PC-9 (cell line): ENCODE measurements around the gene PPP1R16B. TPM values are rescaled to one million over a fixed set of nuclear protein-coding genes. Genes with fewer than 3 reads are reported as not detected.
"Not testable (repeated sequence)": the region's sequence is repeated elsewhere in the genome, so short reads cannot be mapped to it uniquely, and the experiment has no call there.

Experiments used
- BruUV-seq: library from RNA; stranded (reverse); fragments of 400-500 nt; replicated peaks from 2 replicates; lab custom pipeline; 2021; lab: Mats Ljungman, UMichigan
- CTCF ChIA-PET: fragments of 300-600 bp; sonication (Branson Sonifier 250); formaldehyde crosslinking; loops from one replicate; lab custom pipeline; 2022; ENCODE audit warnings: antibody characterized with exemption; lab: Charles Lee
- POLR2A ChIA-PET: fragments of 300-600 bp; sonication (Branson Sonifier 250); formaldehyde crosslinking; loops from one replicate; lab custom pipeline; 2022; ENCODE audit warnings: antibody characterized with exemption; ENCODE audit not compliant: unreplicated experiment; lab: Charles Lee
- DNase-seq, 2 experiments: peaks; one replicate each; pipeline versions ENCODE4 v3.0.0 to v3.0.0-alpha.2; 2015 to 2022; ENCODE audit warnings: mixed read lengths in 1 of 2
- H2AFZ ChIP-seq: fragments of 200-600 bp; sonication (generic); 2 replicates; pipeline ENCODE4 v1.8.1; 2017; ENCODE audit warnings: antibody characterized with exemption
- H3F3A ChIP-seq: fragments of 200-600 bp; sonication (generic); 2 replicates; pipeline ENCODE4 v1.8.1; 2017; ENCODE audit warnings: antibody characterized with exemption, mild to moderate bottlenecking, low read depth; ENCODE audit not compliant: insufficient read depth
- H3K27ac ChIP-seq: fragments of 200-600 bp; sonication (generic); 2 replicates; pipeline ENCODE4 v1.6.1; 2016; ENCODE audit warnings: mixed run types
- H3K27me3 ChIP-seq: fragments of 200-600 bp; sonication (generic); 2 replicates; pipeline ENCODE4 v1.6.1; 2016; ENCODE audit warnings: low read depth, mixed run types; ENCODE audit not compliant: insufficient read depth
- H3K36me3 ChIP-seq: fragments of 200-600 bp; sonication (generic); 2 replicates; pipeline ENCODE4 v1.6.1; 2016; ENCODE audit warnings: low read depth, mixed run types
- H3K4me1 ChIP-seq: fragments of 200-600 bp; sonication (generic); replicated peaks from 2 replicates; pipeline ENCODE4 v1.6.1; 2016; ENCODE audit warnings: mixed run types; ENCODE audit not compliant: insufficient read depth
- H3K4me2 ChIP-seq: fragments of 200-600 bp; sonication (generic); 2 replicates; pipeline ENCODE4 v1.6.1; 2017; ENCODE audit warnings: mixed run types
- H3K4me3 ChIP-seq: fragments of 200-600 bp; sonication (generic); 2 replicates; pipeline ENCODE4 v1.6.1; 2016; ENCODE audit warnings: mixed run types
- H3K79me2 ChIP-seq: fragments of 200-600 bp; sonication (generic); 2 replicates; pipeline ENCODE4 v1.6.1; 2017; ENCODE audit warnings: low read depth, mixed run types
- H3K9me2 ChIP-seq: fragments of 200-600 bp; sonication (generic); 2 replicates; pipeline ENCODE4 v1.8.1; 2017; ENCODE audit warnings: mild to moderate bottlenecking; ENCODE audit not compliant: insufficient read depth
- H3K9me3 ChIP-seq: fragments of 200-600 bp; sonication (generic); 2 replicates; pipeline ENCODE4 v1.8.1; 2016; ENCODE audit warnings: low read depth; ENCODE audit not compliant: insufficient read depth
- H4K20me1 ChIP-seq: fragments of 200-600 bp; sonication (generic); 2 replicates; pipeline ENCODE4 v1.8.1; 2017; ENCODE audit not compliant: insufficient read depth
- EZH2 ChIP-seq: fragments of 200-600 bp; sonication (generic); IDR thresholded peaks from 2 replicates; pipeline ENCODE4 v1.8.0; 2017; ENCODE audit warnings: antibody characterized with exemption, low read depth
- intact Hi-C: fragments of 100-400 bp; cut with micrococcal nuclease; formaldehyde crosslinking; loops from one replicate; pipeline ENCODE4 v1.10.0; 2022; ENCODE audit not compliant: unreplicated experiment
- total RNA-seq: library from RNA; stranded (reverse); gene quantifications from 2 replicates; pipeline ENCODE4 v1.2.3, GENCODE V29; 2021
- TF ChIP-seq, protein P1 (sequence below): fragments of 200-600 bp; sonication (generic); conservative IDR thresholded peaks from 2 replicates; pipeline ENCODE4 v1.6.1; 2017; ENCODE audit warnings: mixed run types, antibody characterized with exemption, mild to moderate bottlenecking, moderate library complexity

PPP1R16B gene
- total RNA-seq, 1 experiment from 2014 or later, result not detected

DNA sequence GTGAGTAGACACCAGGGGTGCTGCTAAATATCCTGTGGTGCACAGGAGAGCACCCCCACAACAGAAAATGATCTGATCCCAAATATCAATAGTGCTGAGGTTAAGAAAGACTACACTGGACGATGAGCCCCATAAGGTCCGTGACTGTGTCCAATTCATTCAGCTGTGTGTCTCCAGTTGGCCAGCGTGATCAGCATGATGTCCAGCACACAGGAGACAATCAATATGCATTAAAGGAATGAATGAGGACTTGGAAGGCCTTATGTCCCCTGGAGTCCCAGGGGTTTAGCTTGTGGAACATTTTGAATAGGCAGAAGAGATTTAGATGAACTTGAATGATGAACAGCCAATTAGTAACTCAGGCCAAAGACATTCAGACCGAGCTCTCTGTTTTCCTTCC is 6.3 kb downstream of the PPP1R16B start:
- Histone ChIP-seq H3F3A (no peaks in the 10 kb centered on the region), H3K4me1 (no peaks in the 10 kb centered on the region), H3K9me3 (no peaks in the 10 kb centered on the region), H2AFZ (no peak overlapping the region), H3K79me2 (no peaks in the 10 kb centered on the region), H4K20me1 (no peaks in the 10 kb centered on the region), H3K27me3 (peaks cover 63% of the 10 kb centered on the region), H3K36me3 (no peaks in the 10 kb centered on the region), H3K4me2 (no peak overlapping the region), H3K4me3 (no peak overlapping the region), H3K27ac (no peak overlapping the region), H3K9me2 (no peaks in the 10 kb centered on the region)
- POLR2A ChIA-PET, result no interaction called here
- CTCF ChIA-PET, result no interaction called here
- no TSS peak for BruUV-seq
- no peak for DNase-seq
- intact Hi-C loops, result no loop called here
- TF ChIP-seq, protein P1, sequence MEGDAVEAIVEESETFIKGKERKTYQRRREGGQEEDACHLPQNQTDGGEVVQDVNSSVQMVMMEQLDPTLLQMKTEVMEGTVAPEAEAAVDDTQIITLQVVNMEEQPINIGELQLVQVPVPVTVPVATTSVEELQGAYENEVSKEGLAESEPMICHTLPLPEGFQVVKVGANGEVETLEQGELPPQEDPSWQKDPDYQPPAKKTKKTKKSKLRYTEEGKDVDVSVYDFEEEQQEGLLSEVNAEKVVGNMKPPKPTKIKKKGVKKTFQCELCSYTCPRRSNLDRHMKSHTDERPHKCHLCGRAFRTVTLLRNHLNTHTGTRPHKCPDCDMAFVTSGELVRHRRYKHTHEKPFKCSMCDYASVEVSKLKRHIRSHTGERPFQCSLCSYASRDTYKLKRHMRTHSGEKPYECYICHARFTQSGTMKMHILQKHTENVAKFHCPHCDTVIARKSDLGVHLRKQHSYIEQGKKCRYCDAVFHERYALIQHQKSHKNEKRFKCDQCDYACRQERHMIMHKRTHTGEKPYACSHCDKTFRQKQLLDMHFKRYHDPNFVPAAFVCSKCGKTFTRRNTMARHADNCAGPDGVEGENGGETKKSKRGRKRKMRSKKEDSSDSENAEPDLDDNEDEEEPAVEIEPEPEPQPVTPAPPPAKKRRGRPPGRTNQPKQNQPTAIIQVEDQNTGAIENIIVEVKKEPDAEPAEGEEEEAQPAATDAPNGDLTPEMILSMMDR, result no peak

DNA sequence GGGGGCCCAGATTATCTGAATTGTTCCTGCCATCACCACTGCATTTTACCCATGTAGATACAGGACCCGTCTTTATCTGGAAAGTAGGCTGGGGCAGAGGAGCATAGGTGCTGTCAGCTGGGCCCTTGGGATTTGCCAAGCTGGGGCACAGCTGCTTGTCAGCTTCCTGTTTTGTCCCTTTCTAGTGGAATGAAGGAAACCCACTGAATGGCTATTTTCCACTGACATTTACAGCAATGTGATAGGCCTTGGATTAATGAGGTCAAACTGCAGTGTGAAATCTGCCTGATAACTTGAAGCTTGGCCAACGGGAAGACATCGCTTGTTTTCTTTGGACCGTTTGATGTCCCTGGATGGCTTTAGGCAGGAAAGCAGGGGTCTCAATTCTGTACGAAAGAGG is 6.7 kb downstream of the PPP1R16B start:
- ChIA-PET CTCF (no interaction called here), POLR2A (no interaction called here)
- Histone ChIP-seq H3K9me3 (no peaks in the 10 kb centered on the region), H4K20me1 (no peaks in the 10 kb centered on the region), H3K27me3 (peaks cover 61% of the 10 kb centered on the region), H3K4me2 (no peak overlapping the region), H3K4me1 (no peaks in the 10 kb centered on the region), H3K27ac (no peak overlapping the region), H3K79me2 (no peaks in the 10 kb centered on the region), H3F3A (no peaks in the 10 kb centered on the region), H3K36me3 (no peaks in the 10 kb centered on the region), H2AFZ (no peak overlapping the region), H3K4me3 (no peak overlapping the region), H3K9me2 (no peaks in the 10 kb centered on the region)
- intact Hi-C loops, result no loop called here
- no peak for DNase-seq
- TF ChIP-seq EZH2, result no peak
- TF ChIP-seq, protein P1, result no peak
- no TSS peak for BruUV-seq

DNA sequence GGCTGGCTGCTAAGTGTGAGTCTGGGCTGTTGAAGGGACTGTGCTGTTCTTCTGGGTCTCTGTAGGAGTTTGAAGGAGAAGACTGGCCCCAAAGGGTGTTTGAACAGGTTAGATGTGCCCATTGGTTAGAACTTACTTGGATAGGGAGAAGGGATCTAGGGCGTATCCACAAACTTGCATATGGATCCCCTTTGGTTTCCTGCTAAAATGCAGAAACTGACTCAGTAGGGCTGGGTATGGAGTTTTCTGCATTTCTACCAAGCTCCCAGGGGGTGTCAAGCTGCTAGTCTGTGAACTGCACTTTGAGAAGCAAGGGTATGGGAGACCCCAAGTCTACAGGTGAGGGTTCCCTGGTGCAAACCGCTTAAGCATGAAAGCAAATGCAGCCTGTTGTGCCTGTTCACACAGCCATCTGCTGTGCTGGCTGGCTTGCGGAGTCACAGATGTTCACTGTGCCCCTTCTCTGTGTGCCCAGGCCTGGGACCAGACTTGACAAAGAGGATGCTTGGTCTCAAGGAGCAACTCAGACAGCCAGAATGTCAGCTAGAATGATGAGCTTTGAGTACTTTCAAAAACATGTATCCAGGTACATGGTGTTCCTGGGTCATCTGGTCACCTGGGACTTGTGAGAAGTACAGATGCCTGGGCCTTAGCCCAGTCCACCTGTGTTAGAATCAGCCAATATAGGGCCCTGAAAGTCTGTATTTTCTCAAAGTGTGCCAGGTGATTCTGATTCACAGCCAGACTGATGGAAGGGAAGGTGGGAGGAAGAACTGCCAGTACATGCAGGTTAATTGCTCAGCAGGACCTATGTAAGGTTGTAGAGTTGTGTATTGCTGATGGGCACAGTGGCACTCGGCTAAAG is 7.4 kb downstream of the PPP1R16B start:
- intact Hi-C loops, result no loop called here
- Histone ChIP-seq H2AFZ (no peak overlapping the region), H3K27ac (no peak overlapping the region), H3K79me2 (no peaks in the 10 kb centered on the region), H3K9me2 (no peaks in the 10 kb centered on the region), H3K9me3 (no peaks in the 10 kb centered on the region), H3F3A (no peaks in the 10 kb centered on the region), H3K36me3 (no peaks in the 10 kb centered on the region), H3K4me1 (no peaks in the 10 kb centered on the region), H3K4me2 (no peak overlapping the region), H3K27me3 (peaks cover 54% of the 10 kb centered on the region), H3K4me3 (no peak overlapping the region), H4K20me1 (no peaks in the 10 kb centered on the region)
- DNase-seq, result no peak
- BruUV-seq, result no TSS peak
- CTCF ChIA-PET, result no interaction called here
- POLR2A ChIA-PET, result no interaction called here
- no peak for TF ChIP-seq EZH2
- TF ChIP-seq, protein P1, result no peak

DNA sequence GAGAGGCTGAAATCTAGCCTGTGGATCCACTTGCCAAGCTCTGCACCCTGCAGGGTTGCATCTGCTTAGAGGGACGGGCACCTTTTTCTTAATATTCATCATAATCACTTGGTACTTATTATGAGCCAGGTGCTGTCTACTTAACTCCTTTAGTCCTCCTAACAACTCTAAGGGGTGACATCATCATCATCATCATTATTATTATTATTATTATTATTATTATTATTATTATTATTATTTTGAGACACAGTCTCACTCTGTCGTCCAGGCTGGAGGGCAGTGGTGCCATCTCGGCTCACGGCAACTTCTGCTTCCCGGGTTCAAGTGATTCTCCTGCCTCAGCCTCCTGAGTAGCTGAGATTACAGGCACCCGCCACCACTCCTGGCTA is 8.1 kb downstream of the PPP1R16B start:
- intact Hi-C loops, POLR2A ChIA-PET, H3K9me2 ChIP-seq, DNase-seq, H3K27ac ChIP-seq, CTCF ChIA-PET, H3K4me2 ChIP-seq, H3K36me3 ChIP-seq, H2AFZ ChIP-seq, H4K20me1 ChIP-seq, BruUV-seq, H3K4me3 ChIP-seq, H3K4me1 ChIP-seq, H3K9me3 ChIP-seq, H3K79me2 ChIP-seq, H3F3A ChIP-seq: not testable (repeated sequence)
- H3K27me3 ChIP-seq, result peaks cover 47% of the 10 kb centered on the region
